Measurements from ENCODE around the gene TGM5.

Gene TGM5

GRCh38 chr15:43190178-43190577, 76.5 kb downstream of the TGM5 start:
- TF ChIP-seq POLR2A (IDR thresholded peaks at IDR 0.05; ENCODE audit: low read length) (no peak), GATA1 (IDR thresholded peaks at IDR 0.05; ENCODE audit: low read depth, low read length) (no peak)

DNA sequence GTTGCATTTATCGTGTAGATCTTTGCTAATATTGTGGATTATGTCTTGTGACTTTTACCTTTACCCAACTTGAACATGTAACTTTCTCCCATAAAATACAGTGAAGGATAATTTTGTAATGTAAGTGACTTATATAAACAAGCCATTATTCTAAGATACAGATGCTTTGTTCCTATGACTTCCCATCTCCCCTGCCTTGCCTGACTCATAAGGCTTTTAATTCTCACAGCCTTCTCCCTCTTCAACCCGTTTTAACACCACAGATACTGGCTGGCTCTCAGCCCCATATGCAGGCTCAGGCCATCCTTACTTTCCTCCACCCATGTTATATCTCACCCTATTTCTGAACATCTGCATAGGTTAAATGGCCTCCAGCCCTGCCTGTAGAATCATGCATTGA, 77.4 kb downstream of the TGM5 start:
- peak; percentile 37 to 39 for DNase-seq
- TF ChIP-seq GATA1 (IDR thresholded peaks at IDR 0.05; ENCODE audit: low read depth, low read length) (no peak), POLR2A (IDR thresholded peaks at IDR 0.05; ENCODE audit: low read length) (no peak)

More at GRCh38 chr15:43190178-43190577, 76.5 kb downstream of the TGM5 start:
- DNase-seq: no peak

GRCh38 chr15:43187544-43188155, 79.1 kb downstream of the TGM5 start:
- TF ChIP-seq GATA1 (IDR thresholded peaks at IDR 0.05; ENCODE audit: low read depth, low read length) (no peak), POLR2A (IDR thresholded peaks at IDR 0.05; ENCODE audit: low read length) (no peak)
- DNase-seq: peak; percentile 74 to 75

- TF ChIP-seq GATA1 (IDR thresholded peaks at IDR 0.05; ENCODE audit: low read depth, low read length) (no peak), POLR2A (IDR thresholded peaks at IDR 0.05; ENCODE audit: low read length) (no peak)
- peak; percentile 57 to 77 for DNase-seq
These were observed 80.8 kb downstream of the TGM5 start for GRCh38 chr15:43186003-43186353.

DNA sequence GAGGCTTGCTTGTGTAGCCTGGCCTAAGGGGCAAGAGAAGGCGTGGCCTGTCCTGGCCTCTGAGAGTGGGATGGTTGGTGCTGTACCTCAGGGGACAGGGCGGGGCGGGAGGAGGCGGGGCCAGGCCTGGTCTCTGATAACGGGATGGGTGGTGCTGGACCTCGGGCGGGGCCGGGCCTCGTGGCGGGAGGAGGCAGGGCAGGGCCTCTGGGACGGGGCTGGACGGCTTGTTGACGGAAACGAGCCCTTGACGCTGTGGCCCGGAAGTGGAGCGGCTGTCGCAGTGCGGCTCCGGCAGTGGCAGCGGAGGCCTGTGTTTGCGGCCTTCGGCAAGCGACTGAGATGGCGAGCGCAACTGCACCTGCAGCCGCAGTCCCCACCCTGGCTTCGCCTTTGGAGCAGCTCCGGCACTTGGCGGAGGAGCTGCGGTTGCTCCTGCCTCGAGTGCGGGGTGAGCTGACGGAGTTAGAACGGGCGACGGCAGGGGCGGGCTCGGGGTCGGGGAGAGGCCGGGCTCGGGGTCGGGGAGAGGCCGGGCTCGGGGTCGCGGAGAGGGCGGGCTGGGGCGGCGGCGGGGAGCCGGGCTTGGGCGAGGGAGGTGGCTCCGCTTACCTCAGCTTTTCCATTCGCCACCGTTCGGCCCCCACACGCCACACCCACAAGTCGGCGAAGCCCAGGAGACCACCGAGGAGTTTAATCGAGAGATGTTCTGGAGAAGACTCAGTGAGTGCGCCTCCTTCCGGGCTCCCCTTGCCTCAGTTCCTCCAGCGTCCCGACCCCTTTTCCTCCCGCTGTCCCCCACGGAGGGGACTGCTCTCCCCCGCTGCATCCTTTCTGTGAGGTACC, 81.3 kb downstream of the TGM5 start, which contains the start of gene CCNDBP1:
TSS of gene CCNDBP1 (plus strand) at position 247 of the 846 bp plus-strand sequence. CDS start at position 343, 96 bp downstream.
- DNase-seq: peak; percentile 97 to 98
- TF ChIP-seq GATA1 (IDR thresholded peaks at IDR 0.05; ENCODE audit: low read depth, low read length): peak; percentile 35
- TF ChIP-seq POLR2A (IDR thresholded peaks at IDR 0.05; ENCODE audit: low read length): peak; percentile 83

GRCh38 chr15:43184407-43185124, 82.2 kb downstream of the TGM5 start:
- peak; percentile 76 for DNase-seq
- TF ChIP-seq GATA1 (IDR thresholded peaks at IDR 0.05; ENCODE audit: low read depth, low read length) (no peak), POLR2A (IDR thresholded peaks at IDR 0.05; ENCODE audit: low read length) (no peak)

- no peak for DNase-seq
- no peak for TF ChIP-seq GATA1 (IDR thresholded peaks at IDR 0.05; ENCODE audit: low read depth, low read length)
- TF ChIP-seq POLR2A (IDR thresholded peaks at IDR 0.05; ENCODE audit: low read length): no peak
These were observed 83.5 kb downstream of the TGM5 start for GRCh38 chr15:43183270-43183669.
